A204.1 (cell line): ENCODE measurements around the gene NUP93.
"Not testable (repeated sequence)": the region's sequence is repeated elsewhere in the genome, so short reads cannot be mapped to it uniquely, and the experiment has no call there.

Experiments used
- FAIRE-seq: peaks from 2 replicates; lab custom pipeline; 2012; peaks lifted over from hg19 to GRCh38; lab: Jason Lieb, UNC

Gene NUP93

DNA sequence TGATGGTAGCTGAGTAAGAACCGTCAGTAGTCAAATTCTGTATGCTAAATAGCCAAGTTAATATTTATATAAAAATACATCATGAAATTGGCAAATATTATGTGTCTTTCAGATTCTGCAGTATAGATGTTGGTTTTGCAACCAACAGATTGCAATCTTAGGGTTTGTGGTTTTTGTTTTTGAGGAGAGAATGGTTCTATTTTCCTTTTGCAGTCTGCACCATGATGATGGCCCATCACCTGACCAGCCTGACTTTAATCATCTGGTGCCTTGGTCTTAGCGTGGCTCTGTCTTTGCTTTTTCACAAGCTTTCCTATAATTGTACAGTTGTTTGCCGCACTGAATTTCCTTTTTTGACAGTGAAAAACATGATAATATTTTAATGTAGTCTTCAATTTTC is 50.7 kb downstream of the NUP93 start:
- no peak for FAIRE-seq

DNA sequence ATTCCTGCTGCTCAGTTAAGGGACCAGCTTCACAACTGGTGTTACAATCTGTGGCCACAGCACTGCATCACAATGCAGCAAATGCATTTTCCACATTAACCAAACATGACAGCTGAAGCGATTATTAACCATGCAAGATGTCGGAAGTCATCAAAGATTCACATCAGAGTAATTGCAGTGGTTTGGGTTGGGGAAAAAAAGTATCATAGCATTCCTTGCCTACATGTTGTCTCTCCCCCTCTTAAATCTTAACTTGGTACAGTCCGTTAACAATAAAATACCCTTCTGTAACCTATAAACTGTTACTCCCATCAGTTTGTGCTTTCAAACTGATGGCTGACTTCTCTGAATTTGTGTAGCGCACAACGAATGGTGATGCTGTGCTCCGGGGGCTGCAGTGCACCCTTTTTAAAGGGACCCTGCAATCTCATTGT is 51.6 kb downstream of the NUP93 start:
- FAIRE-seq, result no peak

DNA sequence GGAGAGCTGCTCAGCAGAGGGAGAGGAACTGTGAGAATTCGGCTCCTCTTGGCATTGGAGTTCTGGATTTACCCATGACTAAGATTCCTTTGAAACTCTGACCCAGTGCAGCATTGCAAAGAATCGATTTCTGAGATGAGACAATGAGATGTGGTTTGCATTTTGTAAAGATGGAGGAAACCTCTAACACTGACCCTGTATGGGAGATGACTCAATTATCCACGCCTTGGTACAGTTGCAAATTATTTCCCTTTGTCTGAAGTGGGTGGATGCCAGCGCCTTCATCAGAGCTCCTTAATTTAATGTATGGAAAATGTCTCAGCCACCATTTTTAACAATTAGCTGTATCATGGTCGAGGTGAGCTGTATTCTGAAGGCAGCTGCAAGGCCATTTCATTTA is 53.4 kb downstream of the NUP93 start:
- FAIRE-seq, result no peak

DNA sequence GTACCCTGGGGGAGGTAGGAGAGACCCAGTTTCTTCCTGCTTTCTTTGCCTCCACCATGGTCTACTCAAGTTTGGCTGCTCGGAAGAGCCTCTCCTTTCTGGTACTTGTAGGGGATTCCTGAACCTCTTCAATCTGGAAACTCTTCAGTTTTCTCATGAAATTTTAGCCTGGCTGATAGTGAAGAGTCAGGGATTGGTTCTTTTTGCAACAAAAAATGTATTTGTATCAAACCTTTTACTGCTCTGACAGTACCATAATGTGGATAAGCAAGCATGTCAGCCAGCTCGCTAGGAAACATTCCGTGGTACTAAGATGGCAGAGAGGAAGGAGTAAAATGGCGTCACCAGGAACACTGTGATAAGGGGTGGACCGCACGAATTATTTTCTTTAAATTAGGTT is 55.4 kb downstream of the NUP93 start:
- FAIRE-seq, result no peak

DNA sequence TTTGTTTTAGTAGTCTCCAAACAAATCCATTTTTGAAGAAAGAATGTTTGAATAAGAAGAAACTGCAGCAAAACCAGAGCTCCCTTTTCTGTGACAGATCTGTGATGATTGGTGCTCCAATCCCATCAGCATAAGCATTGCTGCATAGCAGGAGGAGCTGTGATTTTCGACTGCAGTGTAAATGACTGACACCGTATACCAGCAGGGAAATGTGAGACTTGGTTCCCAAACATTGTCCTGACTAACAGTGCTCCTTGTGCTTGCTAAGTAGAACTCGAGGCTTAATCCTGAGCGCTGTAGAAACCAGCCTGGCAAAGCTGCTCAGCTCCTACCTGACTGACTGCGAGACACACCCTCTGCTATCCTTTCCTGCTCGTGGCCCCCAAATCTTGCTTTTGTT is 57.2 kb downstream of the NUP93 start:
- no peak for FAIRE-seq

DNA sequence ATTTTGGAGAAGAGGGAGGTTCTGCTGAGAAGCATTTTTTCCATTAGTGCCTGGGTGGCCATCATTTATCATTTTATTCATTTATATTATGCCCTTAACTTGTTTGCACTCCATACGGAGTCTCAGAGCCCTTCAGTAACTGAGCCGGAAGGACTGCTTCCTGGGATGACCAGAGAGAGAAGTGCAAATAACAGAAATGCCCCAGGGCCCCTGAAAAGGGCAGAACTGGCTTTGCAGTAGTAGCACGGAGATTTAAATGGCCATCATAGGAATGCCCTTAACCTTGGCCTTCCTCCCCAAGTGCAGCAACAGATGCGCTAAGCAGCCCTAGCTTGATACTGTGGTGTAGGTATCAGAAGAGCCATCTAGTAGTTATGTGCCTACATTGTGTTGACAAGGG is 58.5 kb downstream of the NUP93 start:
- FAIRE-seq, result no peak

DNA sequence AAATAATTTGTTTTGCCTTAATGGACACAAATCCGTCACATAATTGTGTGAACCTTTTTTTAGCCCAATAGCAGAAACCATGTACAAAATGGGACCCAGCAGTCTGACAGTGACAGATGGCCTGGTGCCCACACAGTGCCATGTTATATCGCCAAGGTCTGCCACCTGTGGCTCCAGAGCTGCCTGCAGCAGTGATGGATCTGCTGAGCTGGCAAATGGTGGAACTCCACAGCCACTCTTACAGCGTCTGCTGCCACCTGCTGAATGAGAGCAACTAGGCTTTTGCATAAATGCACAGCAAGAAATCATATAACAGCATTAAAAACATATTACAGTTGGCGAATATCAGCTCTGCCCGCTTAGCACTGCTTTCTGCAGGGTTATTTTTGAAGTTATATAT is 59.4 kb downstream of the NUP93 start:
- FAIRE-seq, result no peak

DNA sequence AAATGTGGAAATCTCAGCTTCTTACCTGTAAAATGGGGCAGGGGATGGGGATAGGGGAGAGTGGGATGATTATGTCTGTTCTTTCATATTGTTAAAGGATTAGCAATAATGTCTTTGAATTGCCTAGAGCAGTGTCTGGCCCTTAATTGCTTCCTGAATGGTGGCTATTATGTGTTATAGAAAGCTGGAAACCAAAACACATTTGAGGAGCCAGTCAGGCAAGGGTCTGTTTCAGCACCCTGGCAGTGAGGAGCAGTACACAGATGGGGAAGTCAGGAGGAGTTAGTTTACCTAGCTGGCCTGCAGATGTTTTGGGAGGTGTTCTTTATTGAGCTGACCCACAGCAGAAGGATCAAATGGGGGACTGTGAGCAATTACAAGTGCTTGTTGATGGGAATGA is 63.0 kb downstream of the NUP93 start:
- no peak for FAIRE-seq

DNA sequence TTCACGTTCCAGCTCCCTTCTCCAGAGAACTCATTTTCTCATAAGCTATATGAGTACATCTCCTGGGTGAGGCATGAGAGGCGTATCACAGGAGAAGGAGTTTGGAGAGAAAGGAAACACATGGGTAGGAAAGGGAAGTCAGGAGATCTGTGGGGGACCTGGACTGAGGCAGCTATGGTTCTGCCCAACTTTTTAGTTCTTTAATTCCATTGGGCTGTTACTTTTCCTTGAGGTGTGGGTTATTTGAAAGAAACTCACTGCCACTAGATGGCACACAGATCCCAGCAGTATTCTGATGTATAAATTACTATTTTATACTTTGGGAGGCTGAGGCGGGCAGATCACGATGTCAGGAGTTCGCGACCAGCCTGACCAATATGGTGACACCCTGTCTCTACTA is 63.6 kb downstream of the NUP93 start:
- FAIRE-seq, result no peak

DNA sequence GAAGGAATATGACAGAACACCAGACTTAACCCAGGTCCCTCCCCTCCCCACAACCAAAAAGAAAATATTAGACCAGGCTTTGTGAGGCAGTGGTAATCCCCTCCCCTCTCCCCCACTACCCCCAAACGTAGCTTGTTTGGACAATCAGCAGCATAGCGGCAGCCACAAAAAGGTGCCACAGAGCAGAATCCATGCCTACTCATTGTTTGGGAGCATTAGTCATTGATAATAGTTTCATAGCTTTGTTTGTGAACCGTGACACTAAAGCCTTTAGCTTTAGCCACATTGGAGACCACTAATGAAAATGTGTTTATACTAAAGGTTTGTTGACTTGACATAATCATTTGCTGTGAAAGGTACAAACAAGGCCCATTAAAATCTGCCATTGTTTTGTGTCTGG is 65.1 kb downstream of the NUP93 start:
- no peak for FAIRE-seq

DNA sequence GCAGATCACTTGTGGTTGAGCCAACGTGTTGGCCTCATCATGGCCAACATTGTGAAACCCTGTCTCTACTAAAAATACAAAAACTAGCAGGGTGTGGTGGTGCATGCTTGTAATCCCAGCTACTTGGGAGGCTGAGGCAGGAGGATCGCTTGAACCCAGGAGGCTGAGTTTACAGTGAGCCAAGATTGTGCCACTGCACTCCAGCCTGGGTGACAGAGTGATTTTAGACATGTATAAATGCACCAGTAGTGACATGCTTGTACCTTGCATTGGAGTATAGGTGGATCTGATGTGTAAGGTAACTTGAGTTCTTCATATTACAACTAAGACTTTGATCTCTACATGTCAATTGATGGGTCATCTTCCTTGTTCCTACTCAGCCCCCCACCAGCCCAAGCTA is 67.1 kb downstream of the NUP93 start:
- FAIRE-seq, result not testable (repeated sequence)

DNA sequence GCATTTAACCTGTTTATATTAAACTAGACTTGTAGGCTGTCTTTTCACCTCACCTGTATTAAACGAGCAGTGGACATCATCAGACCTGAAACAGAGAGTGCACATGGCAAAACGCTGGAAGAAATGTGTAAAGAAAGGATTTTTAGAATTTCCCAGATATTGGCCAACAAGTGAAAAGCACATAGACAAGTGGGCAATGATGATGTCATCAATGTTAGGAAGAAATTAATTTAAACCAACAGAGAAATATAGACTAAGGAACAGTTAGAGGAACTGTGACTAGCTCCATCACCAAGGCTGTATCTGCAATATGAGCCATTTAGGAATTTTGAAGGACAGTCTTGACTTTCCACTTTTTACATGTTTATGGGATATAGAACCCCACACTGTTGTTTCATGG is 67.9 kb downstream of the NUP93 start:
- FAIRE-seq, result no peak

DNA sequence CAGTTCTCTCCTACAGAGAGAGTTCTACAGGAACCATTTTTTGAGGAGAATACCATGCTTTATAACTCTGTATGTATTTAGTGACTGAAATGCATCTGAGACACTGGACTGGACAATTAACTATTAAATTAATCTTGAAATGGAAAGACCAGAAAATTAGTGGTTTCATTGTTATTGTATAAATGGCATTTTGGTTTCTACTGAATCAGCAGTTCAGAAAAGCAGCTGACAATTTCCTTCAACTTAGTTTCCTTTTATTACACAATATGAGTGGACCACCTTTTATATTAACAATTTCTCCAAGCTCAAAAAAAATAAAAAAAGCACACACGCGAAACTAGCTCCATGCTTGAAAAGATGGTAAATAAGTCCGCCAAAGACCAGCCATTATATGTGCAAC is 69.0 kb downstream of the NUP93 start:
- no peak for FAIRE-seq

DNA sequence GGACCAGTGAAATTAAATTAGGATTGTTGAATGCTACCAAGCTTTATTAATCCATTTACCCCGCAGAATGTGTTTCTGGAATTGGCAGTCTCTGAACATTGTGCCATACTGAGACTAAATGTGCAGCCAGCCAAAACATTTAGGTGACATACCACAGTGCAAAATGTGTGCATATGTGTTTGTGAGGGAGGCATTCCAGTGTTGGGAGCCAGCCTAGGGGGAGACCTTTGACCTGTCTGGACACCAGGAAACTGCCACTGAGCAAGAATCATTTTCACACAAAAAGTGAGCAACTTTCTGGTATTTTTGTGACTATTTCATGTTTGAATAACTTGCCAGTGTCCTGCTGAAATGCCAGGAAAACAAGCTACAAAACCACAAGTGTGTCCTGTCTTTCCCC is 70.4 kb downstream of the NUP93 start:
- FAIRE-seq, result no peak

DNA sequence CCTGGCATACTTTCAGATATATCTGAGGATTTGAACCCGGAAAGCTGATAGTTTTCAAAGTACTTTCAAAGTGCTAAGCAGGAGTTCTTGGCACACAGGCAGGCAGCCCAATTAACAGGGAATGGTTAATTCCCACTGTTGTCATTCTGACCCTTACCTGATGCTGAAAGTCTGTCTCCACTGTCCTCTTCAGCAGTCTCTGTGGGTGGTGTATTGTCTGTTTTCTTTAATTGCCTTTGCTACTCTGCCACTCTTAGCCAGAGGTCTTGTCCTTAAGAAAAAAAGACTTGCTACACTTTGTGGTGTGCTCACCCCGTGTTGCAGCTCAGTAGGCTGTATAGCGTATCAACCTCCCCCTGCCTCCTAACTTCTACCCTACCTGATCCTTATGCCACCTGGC is 71.8 kb downstream of the NUP93 start:
- FAIRE-seq, result no peak

DNA sequence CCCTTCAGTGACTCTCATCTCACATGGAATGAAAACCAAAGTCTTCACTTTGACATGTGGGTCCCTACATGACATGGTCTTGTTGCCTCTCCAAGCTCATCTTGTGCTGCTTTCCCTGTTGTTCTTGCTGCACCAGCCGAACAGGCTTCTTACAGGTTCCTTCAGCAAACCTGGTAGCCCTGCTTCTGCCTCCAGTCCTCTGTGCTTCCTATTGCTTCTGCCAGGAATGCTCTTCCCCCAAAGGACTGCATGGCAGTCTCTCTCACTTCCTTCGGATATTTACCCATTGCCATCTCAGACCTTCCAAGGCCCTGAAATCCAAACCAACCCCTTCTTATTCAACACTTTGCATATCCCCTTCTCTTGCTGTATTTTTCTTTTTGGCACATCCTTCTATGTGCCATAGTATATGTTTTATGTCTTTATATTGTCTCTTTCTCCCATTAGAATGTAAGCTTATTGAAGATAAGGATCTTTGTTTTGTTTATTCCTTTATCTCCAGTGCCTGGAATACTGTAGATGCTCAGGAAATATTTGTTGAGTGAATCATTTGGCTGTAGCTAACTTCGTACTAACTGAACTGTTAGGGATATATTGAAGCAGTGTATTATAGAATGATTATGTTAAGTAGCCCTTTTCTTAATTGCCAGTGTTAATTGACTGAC is 77.2 kb downstream of the NUP93 start:
- FAIRE-seq, result no peak

DNA sequence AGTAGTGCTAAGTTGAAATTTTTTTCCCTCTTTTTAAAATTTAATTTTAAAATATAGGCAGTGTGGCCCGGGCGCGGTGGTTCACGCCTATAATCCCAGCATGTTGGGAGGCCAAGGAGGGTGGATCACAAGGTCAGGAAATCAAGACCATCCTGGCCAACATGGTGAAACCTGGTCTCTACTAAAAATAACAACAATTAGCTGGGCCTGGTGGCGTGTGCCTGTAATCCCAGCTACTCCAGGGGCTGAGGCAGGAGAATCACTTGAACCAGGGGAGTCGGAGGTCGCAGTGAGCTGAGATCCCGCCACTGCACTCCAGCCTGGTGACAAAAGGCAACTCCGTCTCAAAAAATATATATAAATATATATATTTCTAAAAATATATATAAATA is 77.7 kb downstream of the NUP93 start:
- not testable (repeated sequence) for FAIRE-seq

DNA sequence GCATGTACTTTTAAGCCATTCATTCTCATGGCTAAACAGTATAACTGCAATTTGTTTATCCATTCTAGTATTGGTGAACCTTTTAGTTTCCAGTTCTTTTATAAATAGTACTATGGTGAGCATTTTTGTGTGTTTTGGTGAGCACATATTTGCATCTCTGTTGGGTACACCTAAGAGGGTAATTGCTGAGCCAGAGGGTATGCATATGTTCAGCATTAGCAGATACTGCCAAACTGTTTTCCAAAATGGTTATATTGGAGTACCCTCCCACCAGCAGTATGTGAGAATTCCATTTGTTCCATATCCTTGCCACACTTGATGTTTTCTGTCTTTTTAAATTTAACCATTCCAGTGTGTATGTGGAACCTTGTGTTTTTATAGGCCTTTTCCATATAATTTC is 81.0 kb downstream of the NUP93 start:
- no peak for FAIRE-seq

DNA sequence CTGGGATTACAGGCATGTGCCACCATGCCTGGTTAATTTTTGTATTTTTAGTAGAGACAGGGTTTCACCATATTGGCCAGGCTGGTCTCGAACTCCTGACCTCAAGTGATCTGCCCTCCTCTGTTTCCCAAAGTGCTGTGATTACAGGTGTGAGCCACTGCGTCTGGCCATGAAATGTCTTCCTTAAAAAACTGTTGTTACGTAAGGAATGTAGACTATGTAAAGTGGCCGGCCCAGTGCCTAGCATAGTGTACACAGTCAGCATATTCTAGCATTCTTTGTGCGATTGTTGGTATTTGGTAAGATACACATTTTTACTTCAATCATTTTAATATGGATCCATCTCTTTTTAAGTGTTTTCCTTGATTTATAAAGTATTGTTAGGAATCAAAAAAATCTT is 81.7 kb downstream of the NUP93 start:
- FAIRE-seq, result not testable (repeated sequence)

DNA sequence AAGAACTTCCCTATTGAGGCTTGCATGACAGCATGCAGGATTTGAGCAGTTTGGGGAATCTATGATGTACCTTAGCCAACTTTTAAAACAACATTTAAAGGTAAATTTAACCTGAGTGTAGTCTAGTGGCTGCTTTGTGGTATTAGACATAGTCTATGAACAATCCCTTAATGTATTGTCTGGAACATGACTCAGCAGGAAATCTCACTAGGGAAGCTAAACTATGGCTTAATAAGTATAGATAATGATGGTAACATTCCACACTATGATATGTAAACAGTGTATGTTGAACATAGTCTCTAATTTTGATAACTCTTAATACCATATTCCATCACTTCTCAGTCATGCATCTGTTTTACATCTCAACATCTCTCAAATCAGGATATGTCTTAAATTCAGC is 83.0 kb downstream of the NUP93 start:
- FAIRE-seq, result no peak

DNA sequence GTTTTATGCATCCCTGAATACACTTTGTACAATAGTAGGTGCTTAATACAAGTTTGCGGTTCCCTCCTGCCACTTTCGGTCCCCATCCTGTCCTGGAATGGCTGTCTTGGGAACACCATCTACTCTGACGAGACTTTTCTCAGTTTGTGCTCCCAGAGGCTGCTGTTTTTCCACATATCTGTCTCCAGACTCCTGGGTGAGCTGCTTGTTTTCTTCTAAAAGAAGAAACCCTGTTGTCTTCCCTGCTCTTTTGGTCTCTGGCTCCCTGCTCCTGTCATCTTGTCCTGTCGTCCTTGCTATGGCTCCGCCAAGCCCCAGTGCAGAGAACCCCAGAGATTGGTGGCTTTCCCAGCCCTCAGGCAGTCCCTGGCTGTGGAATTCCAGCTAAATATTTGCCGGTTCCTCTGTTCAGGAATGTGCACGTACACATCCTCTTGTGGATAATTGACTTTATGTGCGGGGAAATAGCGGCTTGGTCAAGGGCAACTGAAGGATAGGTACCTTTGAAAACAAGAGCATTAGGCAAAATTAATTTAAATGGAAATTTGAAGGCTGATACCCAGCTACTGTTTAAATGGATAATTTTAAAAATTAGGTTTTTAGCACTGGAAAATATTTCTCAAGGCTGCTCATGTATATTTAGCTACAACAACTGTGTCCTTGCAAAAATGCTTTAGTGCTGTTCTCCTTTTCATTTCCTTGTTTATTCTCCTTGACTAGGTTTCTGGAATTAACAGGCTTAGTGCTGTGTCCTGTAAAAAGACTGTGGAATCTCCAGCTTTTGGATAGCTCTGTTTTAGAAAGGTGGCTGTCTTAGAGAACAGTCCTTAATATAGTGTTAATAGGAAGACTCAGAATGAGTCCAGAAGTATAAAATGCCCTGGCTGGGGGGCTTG is 84.9 kb downstream of the NUP93 start:
- FAIRE-seq, result no peak

DNA sequence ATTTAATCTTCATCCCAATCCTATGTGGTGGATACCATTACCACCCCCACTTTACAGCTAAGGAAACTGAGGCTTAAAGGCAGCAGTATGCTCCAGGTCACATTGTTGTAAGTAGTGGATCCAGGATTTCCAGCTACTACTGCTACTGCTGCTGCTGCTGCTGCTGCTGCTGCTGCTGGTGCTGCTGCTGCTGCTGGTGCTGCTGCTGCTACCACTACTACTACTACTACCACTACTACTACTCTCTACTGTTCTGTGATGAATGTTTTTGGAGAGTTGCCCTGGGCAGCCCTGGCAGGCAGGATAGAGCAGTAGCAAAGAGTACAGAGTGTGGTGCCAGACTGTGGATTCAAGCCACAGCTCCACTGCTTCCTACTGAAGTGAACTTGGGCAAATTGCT is 85.8 kb downstream of the NUP93 start:
- FAIRE-seq, result no peak

DNA sequence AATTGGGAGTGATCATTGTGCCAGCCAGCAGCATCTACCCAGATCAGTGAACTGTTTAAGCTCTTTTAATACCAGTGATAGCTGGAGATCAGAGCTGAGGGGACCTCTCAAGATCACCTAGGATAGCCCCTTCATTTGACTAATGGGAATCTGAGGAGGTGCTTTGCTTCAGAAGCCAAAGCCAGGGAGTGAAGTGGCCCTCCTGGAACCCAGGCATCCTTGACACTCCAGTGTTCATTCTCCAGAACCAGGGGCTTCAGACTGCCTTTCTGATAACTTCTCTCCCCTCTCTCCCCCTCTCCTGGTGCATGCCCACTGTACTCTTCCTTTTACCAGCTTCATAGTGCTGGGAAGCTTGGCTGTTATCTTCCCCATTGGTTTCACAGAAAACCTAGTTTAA is 87.1 kb downstream of the NUP93 start:
- FAIRE-seq, result no peak

DNA sequence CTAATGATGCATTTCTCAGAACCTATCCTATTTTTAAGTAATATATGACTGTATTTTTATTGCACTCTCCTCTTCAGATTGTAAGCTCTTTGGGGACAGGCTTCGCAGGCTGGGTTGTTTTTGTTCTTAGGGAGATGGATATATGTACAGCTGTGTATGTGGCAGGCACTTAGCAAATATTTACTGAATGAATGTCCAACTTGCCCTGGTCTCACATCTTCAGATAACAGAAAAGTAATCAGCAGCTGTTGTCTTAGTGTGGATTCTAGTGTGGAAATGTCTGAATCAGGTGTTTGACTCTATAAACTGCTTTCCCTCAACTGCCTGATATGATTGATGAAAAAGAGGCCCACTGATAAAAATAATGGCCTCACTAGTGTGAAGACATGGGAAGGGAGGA is 88.0 kb downstream of the NUP93 start:
- FAIRE-seq, result no peak
